GM11168 (cell line): Measurements from ENCODE around the gene SPATA7.

ENCODE experiments used
- in situ Hi-C: fragments of 300-500 bp; cut with MboI; formaldehyde crosslinking; loops from one replicate; pipeline ENCODE4 v1.12.0; 2022; ENCODE audit warnings: low sequenced_read_pairs; ENCODE audit not compliant: unreplicated experiment

SPATA7 gene

GRCh38 chr14:88392609-88393008, 7.2 kb downstream of the SPATA7 start:
- in situ Hi-C loops: loop anchor here (25.0 kb wide), 1 partner anchor 205 kb away; no protein-coding TSS in a partner anchor

- in situ Hi-C loops: no loop called here
These were observed 25.6 kb downstream of the SPATA7 start for GRCh38 chr14:88411039-88411438.

DNA sequence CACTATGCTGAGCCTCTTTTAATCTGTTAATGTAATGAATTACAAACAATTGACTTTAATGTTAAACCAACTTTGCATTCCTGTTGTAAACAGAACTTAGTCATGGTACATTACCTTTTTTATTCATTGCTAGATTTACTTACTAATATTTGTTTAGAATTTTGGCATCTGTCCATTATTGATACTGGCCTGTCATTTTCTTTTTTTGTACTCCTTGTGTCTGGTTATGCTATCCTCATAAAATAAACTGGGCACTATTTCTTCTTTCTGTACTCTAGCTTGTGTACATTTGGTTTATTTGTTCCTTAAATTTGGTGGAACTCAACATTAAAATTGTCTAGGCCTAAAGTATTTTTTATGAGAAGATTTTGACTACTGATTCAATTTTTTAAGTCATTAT, 32.1 kb downstream of the SPATA7 start:
- in situ Hi-C loops: no loop called here

DNA sequence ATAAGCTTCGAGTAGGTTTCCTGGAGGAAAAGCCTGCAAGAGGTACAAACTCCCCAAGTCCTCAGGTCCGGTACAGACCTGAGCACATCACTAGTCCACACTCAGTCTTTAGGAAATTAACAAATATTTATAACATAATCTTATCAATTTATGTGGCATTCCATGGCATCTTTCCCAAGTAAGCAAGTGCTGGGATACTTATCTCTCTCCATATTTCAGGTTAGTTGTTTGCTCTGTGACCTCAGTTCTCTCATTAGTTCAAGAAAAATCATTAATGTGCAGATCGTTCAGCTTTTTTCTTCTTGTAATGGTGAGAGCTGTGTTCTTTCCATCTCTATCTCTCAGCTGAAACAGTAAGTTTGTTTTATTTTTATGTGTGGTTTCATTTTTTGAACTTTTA, 34.7 kb downstream of the SPATA7 start:
- in situ Hi-C loops: no loop called here

DNA sequence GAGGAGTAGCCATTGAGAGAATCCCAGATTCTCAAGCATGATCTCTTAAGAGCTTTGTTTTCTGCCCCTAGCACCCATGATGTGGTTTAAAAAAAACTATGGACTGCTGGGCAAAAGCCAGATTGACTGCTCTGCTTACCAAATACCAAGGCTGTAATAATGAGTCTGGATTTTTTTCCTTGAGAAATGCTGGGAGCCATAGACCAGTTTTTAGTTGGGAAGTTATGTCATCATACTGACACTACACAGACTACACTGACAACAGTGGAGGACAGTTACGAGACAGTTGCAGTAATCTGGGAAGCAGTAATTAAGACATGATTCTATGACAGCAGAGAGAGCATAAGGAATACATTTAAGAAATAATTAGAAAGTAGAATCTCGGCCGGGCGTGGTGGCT, 35.8 kb downstream of the SPATA7 start:
- in situ Hi-C loops: no loop called here

DNA sequence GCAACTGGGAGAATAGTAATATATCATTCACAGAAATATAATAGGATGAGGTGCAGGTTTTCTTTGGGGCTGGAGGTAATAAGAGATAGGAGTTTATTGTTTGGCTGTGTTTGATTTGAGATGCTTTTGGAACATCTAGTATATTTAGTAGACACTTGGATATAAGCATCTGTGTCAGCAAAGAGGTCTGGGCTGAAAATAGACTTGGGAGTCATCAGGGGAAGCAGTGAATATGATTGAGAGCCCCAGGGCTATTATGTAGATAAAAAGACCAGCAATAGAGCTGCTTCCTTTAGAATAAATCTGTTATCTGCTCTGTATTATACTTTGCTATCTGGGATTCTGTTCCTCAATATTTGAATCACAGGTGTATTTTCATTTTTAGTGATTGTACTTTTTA, 36.6 kb downstream of the SPATA7 start:
- in situ Hi-C loops: no loop called here

GRCh38 chr14:88422919-88423650, 37.6 kb downstream of the SPATA7 start:
- in situ Hi-C loops: no loop called here

DNA sequence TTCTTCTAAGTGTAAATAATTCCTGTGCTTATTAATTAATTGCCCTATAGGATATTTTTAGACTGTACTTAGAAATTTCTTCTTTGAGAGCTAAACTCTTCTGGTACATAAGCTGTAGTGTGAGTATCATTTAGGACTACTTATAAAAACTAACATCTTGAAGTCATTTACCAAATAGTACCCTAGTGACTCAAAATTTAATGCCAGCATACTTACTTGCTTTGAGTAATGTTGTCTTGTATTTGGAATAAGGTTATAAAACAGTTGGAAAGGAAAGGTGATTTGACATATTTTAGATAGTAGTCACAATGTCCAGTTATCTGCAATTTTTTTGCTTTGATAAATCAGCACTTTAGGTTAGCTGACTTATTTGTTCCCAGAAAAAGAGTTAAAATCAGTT, 39.1 kb downstream of the SPATA7 start:
- in situ Hi-C loops: no loop called here

DNA sequence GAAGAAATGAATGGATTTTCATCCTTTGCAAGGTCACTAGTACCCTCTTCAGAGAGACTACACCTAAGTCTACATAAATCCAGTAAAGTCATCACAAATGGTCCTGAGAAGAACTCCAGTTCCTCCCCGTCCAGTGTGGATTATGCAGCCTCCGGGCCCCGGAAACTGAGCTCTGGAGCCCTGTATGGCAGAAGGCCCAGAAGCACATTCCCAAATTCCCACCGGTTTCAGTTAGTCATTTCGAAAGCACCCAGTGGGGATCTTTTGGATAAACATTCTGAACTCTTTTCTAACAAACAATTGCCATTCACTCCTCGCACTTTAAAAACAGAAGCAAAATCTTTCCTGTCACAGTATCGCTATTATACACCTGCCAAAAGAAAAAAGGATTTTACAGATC, 40.8 kb downstream of the SPATA7 start:
- in situ Hi-C loops: no loop called here

DNA sequence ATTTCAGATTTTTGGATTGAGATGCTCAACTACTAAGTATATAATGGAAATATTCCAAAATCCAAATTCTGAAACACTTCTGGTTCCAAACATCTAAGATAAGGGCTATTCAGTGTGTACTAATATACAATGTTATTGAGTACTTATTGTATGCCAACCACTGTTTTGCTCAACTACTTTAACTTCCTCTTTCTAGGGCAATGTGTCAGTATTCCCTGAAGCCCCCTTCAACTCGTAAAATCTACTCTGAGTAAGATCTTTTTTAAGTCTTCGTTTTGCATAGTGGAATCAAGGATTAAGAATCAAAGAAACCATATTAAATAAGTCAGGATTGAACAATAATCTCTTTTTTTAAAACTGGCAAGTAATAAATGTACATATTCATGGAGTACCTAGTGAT, 45.5 kb downstream of the SPATA7 start:
- in situ Hi-C loops: no loop called here

GRCh38 chr14:88437658-88438057, 52.2 kb downstream of the SPATA7 start:
- in situ Hi-C loops: no loop called here

GRCh38 chr14:88439088-88439487, 53.6 kb downstream of the SPATA7 start:
- in situ Hi-C loops: no loop called here

DNA sequence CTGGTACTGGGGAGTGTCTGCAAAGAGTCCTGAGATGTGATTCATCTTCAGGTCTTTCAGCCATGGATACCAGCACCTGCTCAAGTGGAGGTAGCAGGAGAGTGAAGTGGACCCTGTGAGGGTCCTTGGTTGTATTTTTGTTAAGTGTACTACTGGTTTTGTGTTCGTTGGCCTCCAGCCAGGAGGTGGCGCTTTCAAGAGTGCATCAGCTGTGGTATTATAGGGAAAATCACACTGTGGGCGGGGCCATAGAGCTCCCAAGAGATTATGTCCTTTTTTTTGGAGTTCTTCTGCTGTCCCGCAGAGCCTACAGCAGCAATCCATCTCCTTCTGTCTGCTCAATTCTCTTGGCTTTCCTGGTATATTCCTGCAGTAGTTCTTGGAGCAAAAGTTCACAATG, 66.8 kb downstream of the SPATA7 start:
- in situ Hi-C loops: no loop called here

DNA sequence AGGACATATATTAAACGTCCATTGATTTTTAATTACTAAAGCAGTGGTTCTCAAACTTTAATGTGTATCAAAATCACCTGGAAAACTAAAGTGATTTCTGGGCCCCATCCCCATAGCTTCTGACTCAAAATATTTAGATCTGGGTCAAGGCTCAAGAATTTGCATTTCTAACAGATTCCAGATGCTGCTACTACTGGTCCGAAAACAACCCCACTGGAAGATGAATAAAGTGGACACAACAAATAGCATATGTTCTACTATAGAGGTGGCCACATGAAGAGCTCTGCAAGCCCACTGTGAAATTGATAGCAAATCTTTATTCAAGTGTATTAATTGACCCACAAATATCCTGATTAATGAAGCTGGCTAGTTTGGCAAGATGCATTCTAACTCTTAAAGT, 69.4 kb downstream of the SPATA7 start:
- in situ Hi-C loops: no loop called here

DNA sequence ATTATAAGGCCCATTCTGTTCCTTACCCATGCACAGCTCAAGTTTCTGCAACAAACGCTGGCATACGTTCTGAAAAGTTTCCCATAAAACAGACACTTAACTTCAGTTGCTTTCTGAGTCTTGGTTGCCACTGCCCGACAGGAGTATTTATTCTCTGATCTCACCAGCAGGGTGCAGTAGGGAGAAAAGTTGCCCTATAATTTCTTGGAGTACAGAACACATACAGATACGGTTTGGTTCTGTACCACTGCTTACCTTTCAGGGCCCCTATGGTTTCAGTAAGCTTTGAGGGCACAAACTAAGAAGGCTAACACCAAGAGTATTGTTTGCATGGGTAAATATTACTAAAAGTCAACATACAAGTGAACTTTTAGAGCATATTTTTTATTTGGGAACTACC, 77.9 kb downstream of the SPATA7 start:
- in situ Hi-C loops: loop anchor here (10.0 kb wide), 1 partner anchor 449 kb away; no protein-coding TSS in a partner anchor

- in situ Hi-C loops: loop anchor here (10.0 kb wide), 1 partner anchor 454 kb away; no protein-coding TSS in a partner anchor
These were observed 82.9 kb downstream of the SPATA7 start for GRCh38 chr14:88468406-88468805.

DNA sequence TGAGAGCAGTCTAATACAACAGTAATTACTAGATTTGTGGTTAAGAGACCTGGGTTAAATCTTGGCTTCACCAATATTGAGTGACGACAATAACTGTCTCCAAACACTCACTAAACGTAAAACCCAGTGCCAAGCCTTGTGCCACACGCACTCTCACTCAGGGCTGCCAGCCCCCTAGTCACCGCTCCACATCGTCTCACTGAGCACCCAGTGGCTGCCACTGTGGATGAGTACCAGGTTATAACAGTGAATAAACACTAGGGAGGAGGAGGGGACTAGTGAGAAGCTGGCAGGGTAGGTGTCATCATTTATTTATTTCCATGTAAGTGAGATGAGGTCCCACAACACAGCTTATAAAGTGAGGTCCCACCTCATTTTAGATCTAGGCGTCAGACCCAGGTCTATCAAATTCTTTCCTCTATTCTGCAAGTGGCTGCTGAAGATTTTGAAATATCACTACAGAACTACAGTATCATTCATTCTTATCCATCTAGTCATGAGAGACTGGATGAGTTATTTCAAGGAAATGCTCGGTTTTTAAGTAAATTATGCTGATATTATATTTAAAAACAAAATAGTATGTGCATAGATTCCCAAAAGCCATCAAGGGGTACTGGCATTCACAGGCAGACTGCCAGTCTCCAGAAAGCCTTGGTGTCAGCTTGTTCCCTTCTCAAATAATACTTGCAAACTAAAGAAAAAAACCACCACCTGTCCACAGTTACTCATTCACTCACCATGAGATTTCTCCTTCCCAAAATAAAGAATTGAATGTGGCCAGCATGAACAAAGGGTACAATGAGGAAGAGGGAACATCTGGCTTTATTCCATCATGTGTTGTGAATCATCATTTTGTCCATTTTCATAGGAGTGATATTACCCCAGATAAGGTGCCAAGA, 85.3 kb downstream of the SPATA7 start:
- in situ Hi-C loops: no loop called here

DNA sequence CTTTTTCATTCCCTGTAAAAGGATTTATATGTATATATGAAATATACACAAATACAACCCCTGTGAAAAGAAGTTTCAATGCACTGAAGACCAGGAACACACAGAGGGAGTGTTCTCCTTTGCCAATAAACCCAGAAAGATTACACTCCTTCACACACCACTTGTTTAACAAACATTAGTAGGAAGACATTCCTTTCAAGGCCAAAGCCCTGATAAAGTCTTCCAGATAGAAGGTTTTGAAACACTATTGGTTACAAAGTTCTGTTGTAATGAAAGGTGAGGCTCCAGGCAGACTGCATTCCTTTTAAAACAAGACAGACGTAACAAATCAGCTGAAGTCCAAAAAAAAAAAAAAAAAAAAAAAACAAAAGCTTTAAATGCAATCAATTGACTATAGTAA, 88.3 kb downstream of the SPATA7 start:
- in situ Hi-C loops: no loop called here

DNA sequence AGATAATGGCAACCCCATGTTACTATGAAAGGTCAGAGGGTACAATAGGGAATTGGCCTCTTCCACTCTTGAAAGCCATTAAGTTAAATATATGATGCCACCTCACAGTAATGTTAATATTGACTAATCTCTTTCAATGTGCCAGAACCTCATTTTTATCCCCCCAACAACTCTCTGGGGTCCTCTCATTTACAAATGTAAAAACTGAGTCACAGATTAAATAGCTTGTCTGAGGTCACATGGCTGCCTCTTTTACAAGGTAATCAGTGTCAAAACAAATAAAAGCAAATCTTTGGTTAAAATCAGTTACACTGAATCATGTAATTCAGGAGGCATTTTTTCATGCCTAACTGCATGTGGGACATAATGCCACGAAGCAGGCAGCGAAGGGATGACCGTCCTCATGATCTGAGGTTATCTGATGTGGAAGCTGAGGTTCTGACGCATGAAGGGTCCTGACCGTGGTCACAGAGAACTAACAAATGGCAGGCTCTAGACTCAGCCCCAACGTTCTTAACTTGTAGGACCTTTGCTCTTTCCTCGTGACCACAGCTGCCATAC, 90.8 kb downstream of the SPATA7 start:
- in situ Hi-C loops: no loop called here

- in situ Hi-C loops: no loop called here
These were observed 91.4 kb downstream of the SPATA7 start for GRCh38 chr14:88476825-88477224.
